ENCODE measurements around the gene ETNPPL. TPM values are rescaled to one million over a fixed set of nuclear protein-coding genes. Genes with fewer than 3 reads are reported as not detected.

The ETNPPL gene
- total RNA-seq, 4 donors from 2014 or later = 0.56 to 1.3 TPM; not detected in 2

GRCh38 chr4:108796173-108796572 is 33.3 kb upstream of the ETNPPL start:
- no peak for TF ChIP-seq CTCF (IDR thresholded peaks at IDR 0.05)
- no peak for TF ChIP-seq POLR2A (IDR thresholded peaks at IDR 0.05)
- Histone ChIP-seq H3K9me3 (no peaks in the 10 kb centered on the region), H3K36me3 (no peaks in the 10 kb centered on the region), H3K4me3 (replicated peaks in 1 of 3) (no peak overlapping the region), H3K4me1 (peaks cover 13 to 26% of the 10 kb centered on the region in 2 donors), H3K27me3 (no peaks in the 10 kb centered on the region), H3K27ac (peak overlapping the region; percentile 40 to 78 (median 65))
- intact Hi-C loops (cut with DNase I) = no loop called here
- DNase-seq = no peak
- WGBS, 2 donors = 62 to 69% methylated on average over 3 of the region's 3 CpGs

- Histone ChIP-seq H3K4me3 (replicated peaks in 1 of 3) (no peak overlapping the region), H3K4me1 (peaks cover 13 to 26% of the 10 kb centered on the region in 2 donors), H3K36me3 (no peaks in the 10 kb centered on the region), H3K27ac (peak overlapping the region; percentile 40 to 78 (median 65)), H3K27me3 (no peaks in the 10 kb centered on the region), H3K9me3 (no peaks in the 10 kb centered on the region)
- intact Hi-C loops (cut with DNase I) = no loop called here
- TF ChIP-seq CTCF (IDR thresholded peaks at IDR 0.05) (no peak), POLR2A (IDR thresholded peaks at IDR 0.05) (no peak)
- no peak for DNase-seq
Measured at GRCh38 chr4:108795733-108796132, 32.9 kb upstream of the ETNPPL start.

DNA sequence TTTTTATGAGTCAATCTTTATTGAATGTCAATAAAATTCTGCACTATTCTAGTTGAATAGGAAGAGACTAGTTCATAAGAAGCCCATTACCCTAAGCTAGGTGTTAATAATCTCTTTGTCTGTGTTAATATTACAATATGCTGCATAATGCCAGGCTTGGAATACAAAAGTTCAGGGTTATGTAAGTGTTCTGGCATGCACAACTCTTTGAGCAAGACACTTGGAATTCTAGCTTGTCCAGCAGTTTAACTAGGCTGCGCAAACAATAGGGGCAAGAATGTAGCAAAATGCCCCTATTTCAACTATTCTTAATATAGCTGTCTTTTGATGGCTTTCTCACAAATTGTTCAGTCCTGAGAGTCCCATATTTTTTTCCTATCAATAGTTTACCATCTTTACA is 31.3 kb upstream of the ETNPPL start:
- peaks cover 13 to 26% of the 10 kb centered on the region in 2 donors for H3K4me1 ChIP-seq
- intact Hi-C loops (cut with DNase I) = no loop called here

GRCh38 chr4:108793415-108793814 is 30.6 kb upstream of the ETNPPL start:
- Histone ChIP-seq H3K9me3 (no peaks in the 10 kb centered on the region), H3K27me3 (no peaks in the 10 kb centered on the region), H3K36me3 (no peaks in the 10 kb centered on the region), H3K27ac (peak overlapping the region in 1 of 3 donors; percentile 78), H3K4me3 (replicated peaks in 1 of 3) (no peak overlapping the region), H3K4me1 (peaks cover 13 to 26% of the 10 kb centered on the region in 2 donors)
- TF ChIP-seq POLR2A (IDR thresholded peaks at IDR 0.05) = no peak
- TF ChIP-seq CTCF (IDR thresholded peaks at IDR 0.05) = no peak
- intact Hi-C loops (cut with DNase I) = no loop called here
- no peak for DNase-seq
- 86 to 97% methylated on average over 1 of the region's 1 CpG for WGBS, 2 donors

More for the DNA sequence above, 31.3 kb upstream of the ETNPPL start:
- no peak for DNase-seq
- TF ChIP-seq POLR2A (IDR thresholded peaks at IDR 0.05) (no peak), CTCF (IDR thresholded peaks at IDR 0.05) (no peak)
- no peaks in the 10 kb centered on the region for H3K36me3 ChIP-seq
- H3K9me3 ChIP-seq = no peaks in the 10 kb centered on the region
- WGBS, 2 donors = 18 to 32% methylated on average over 1 of the region's 1 CpG
- no peak overlapping the region for H3K4me3 ChIP-seq (replicated peaks in 1 of 3)
- peak overlapping the region; percentile 56 to 78 (median 66) for H3K27ac ChIP-seq
- H3K27me3 ChIP-seq = no peaks in the 10 kb centered on the region

- intact Hi-C loops (cut with DNase I) = no loop called here
- no peak overlapping the region for H3K27ac ChIP-seq
- no peak for DNase-seq
Measured at GRCh38 chr4:108788731-108789130, 25.9 kb upstream of the ETNPPL start.

More at GRCh38 chr4:108788731-108789130, 25.9 kb upstream of the ETNPPL start:
- Histone ChIP-seq H3K9me3 (no peaks in the 10 kb centered on the region), H3K4me1 (peaks cover 2 to 6% of the 10 kb centered on the region in 2 donors), H3K4me3 (replicated peaks in 1 of 3) (no peak overlapping the region), H3K27me3 (no peaks in the 10 kb centered on the region), H3K36me3 (no peaks in the 10 kb centered on the region)
- no peak for TF ChIP-seq POLR2A (IDR thresholded peaks at IDR 0.05)
- no peak for TF ChIP-seq CTCF (IDR thresholded peaks at IDR 0.05)
- 98 to 99% methylated on average over 9 of the region's 9 CpGs for WGBS, 2 donors
